Inflammatory macrophage (primary cell): ENCODE measurements around the gene PMFBP1.

Experiments used
- DNase-seq, 2 donors: peaks; one replicate each; pipeline ENCODE4 v3.0.0-alpha.2; 2020 to 2022

The PMFBP1 gene

DNA sequence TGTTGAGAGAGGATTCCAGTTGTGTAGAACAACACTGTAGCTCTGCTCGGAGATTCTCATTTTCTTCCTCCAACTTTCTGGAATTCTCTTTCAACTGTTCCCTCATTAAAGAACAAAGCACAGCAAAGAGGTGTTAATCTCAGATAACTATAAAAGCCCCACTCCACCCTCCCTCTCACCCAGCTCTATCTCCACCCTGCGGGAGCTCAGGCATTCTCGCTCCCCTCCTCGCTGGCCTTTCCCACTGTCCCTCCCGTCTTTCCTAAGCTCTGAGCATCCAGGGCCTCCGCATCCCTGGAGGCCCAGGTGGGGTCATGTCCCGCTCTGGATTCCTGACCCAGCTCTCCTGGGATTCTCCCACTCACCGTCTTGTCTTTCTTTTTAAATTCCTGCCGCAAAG is 43.3 kb downstream of the PMFBP1 start:
- no peak for DNase-seq

DNA sequence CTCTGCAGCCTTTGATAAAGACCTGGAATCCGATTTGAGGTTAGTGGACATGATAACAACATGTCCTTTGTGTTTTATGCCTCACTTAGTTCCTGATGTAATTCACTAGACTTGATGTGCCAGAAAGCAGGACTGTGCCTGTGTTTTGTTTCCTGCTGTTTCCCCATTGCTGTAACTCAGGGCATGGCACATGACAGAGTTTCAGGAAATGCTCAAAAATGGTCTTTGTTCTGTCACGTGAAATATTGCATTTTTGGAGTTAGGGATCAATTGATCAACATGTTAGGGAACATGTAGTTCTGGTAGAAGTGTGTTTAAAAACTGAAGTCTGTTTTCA is 45.6 kb downstream of the PMFBP1 start:
- peak; percentile 65 to 73 for DNase-seq

DNA sequence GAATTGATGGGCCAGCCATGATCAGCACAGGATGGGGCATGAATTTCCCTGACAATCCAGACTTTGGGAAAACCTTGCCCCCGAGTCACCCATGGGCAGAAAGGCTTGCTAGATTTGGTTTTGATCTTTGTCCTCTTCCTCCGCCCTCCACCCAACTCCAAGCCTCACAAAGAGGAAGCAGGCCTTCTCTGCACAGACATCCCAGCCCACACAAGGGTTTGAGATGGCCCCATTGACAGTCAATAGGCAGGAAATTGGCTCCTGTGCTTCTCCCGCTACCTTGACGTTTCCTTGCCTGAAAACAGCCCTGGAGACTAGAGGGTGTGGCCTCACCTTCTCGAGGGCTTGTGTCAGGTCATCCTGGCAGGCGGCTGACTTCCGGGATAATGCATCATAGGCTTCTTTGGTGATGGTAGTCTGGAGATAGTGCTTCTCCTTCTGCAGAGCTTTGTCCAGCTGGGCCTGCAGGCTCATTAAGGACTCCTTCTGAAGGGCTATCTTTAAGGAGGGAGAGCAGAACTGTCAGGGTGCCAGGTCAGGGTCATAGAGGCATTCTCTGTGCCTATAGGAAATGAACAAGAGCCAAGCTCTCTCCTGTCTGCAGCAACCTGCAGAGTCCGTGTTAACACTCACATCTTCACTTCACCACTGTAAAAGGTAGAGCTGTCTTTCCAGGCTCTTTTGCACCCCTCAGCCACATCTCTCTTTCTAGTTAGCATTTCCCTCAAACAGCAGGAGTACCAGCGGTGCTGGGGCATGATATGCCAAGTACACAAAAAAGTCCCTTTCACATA is 46.1 kb downstream of the PMFBP1 start:
- DNase-seq: peak; percentile 60 to 79

DNA sequence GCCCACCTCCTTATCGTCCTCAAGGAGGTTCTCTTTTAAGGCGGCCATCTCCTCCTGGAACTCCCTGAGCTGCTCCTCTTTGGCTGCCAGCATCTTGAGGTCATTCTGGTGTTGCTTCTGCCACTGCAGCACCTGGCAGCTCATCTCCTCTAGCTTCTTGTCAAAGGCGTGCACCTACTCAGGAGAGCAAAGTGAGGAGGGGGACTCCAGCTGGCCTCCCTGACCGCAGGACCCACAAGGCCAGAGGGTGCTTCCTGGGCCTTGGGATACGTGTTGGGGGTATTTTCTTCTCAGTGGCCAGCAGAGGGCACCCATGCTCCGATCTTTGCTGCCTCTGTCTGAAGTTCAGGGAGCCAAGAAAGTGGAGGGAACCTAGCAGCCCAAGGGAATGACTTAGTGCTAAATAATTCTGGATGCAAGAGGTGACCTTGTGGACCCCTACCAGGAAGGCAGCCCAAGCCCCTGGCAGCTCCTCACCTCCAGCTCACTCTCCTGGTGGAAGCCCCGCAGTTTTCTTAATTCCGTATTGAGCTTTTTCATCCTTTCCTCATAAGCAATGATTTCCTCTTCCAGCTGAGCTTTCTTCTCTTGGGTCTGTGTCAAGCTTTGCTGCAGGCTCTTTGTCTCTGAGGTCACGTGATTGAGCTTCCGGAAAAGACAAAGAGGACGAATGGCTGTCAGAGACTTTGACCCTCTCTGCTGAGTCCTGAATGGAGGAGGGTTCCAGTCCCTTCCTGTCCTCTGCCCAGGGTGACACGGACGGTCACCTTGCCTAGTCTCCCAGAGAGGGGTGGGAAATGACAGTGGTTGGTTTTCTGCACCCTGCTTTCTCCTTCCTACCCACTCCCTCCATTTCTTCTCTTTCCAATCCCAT is 47.0 kb downstream of the PMFBP1 start:
- peak; percentile 75 to 86 for DNase-seq

DNA sequence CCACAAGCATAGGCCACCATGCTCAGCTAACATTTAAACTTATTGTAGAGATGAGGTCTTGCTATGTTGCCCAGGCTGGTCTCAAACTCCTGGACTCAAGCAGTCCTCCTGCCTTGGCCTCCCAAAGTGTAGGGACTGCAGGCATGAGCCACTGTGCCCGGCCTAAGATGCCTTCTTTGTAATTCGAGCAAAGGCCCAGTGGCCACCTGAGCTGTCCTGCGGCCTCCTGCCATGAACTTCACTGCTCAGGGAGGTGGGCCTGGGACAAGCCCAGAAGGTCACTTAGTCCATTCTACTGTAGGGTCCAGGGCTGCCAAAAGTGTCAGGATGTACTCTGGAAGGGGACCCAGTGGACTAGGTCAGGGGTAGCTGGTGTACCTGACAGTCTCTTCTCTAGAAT is 47.8 kb downstream of the PMFBP1 start:
- no peak for DNase-seq

DNA sequence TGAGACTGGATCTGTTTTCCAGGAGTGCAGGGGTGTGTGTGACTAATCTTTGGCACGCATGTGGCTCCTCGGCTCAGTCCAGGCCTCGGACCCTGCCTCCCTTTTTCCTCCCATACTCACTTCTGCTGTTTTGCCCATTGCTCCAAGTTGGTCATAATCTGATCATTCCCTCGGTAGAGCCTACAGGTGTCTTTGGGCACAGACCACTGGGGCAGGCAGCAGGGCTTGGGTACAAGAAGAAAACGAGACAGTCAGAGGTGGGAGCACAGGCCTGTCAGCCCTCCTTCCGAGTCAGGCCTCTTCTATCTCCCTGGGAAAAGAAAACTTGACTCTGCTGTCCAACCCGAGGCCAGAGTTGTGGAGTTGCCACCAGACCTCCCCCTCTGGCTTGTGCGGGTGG is 48.5 kb downstream of the PMFBP1 start:
- DNase-seq: no peak

DNA sequence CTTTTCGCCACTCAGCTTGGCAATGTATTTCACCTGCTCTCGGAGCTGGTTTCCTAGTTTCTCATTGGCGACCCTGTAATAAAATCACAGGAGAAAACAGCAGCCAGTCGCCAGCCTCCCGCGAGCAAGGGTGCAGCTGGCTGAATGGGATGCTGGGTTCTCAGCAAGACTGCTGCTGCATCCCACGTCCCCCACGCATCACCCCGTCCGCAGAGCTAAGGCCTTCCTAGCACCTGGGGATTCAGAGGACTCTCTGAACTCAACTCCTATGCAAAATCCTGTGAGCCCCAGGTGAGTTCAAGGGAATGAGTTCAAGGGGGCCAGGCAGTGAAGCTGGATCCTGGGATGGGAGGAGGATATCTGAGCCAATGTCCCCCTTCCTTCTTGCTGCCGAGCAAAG is 49.0 kb downstream of the PMFBP1 start:
- no peak for DNase-seq

DNA sequence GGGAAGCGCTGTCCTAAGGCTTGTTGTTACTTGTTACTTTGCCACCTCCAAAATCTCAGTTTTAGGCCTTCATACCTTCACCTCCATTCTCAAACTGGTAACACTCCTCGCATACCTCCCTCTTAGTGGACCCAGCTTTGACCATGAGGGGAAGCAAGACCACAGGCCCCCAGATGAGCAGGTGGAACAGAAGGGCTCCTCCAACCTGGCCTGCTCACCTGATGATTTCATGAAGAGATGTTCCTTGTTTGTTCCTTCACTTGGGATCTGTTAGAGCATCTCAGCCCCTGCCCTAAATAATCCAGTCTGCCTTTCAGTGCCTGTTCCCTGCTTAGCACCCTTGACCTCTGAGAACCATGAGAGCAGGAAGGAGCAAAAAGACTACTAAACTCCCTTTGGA is 49.6 kb downstream of the PMFBP1 start:
- no peak for DNase-seq

DNA sequence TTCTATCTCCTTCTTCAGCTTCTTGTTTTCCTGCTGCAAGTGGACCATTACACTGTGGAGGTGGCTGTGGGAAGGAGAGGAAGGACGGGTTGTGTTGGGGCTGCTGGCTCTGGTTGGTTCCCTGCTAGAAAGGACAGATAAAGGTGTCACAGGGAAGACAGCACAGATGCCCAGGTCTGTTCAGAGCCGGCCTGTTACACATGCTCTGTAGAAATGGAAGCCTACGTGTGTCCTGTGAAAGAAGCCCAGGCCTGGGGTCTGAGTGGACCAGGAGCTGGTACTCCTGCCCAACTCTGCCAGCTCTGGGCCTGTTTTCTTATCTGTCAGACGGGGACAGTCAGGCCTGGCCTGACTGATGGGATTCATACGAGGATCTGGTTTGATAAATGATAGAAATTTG is 51.9 kb downstream of the PMFBP1 start:
- DNase-seq: no peak

DNA sequence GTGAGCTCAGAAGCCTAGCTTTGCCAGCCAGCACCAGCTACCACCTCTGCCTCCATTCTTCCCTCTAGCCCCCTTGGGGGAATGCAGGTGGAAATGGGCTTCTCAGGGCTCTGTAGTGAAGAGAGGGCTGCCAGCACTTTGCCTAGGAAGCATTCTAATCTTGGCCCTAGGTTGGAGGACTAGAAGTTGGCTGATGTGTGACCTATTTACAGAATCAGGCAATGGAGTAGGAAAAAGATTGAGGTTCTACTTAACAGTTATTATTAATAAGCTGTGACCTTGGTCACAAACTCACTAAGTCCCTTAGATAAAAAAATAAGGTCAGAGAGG is 58.4 kb downstream of the PMFBP1 start:
- DNase-seq: no peak

DNA sequence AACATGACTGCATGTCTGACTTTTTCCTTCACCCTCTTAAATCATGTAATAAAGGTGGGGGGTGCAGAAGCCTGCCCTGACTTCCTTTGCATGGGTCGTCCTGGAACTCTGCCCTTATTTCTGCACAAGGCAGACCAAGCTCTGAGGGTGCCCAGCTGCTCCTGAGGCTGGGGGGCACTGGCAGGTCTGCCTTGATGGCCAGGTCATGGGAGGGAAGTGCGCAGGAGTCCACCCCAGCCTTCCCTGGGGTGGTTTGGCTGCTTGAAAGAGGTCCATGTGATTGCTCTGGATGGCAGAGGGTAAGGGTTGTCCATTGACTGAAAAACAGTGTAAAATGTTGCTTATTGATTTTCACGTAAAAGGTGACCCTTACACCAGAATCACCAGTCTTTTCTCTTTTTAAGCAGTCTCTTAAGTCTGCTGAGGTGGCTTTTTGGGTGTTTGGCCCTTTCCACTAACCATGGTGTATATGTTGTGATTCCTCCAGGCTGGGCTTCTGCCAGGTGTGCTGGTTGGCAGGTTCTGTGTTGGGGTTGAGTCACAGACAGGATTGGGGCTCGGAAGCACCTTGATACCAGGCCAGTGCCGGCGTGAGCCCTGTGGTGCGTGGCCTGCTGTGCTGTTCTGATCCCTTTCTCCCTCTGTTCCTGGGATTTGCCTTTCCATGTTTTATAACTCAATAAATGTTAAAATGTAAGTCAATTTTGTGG is 58.9 kb downstream of the PMFBP1 start:
- DNase-seq: no peak

DNA sequence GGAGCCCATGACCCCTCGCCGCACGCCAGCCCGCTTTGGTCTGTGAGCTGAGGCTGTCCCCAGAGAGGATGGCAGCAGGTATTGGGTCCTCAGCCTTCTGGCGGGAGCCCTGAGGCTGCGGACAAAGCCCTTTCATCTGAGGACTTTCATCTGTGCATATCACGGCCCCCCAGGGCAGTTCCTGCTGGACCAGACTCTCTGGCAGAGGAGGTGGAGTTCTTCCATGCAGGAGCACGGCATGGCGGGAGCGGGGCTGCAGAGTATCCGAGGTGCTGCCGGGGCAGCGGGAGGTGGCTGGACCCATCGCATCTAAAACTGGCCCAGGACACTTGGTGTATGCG is 59.5 kb downstream of the PMFBP1 start:
- no peak for DNase-seq

DNA sequence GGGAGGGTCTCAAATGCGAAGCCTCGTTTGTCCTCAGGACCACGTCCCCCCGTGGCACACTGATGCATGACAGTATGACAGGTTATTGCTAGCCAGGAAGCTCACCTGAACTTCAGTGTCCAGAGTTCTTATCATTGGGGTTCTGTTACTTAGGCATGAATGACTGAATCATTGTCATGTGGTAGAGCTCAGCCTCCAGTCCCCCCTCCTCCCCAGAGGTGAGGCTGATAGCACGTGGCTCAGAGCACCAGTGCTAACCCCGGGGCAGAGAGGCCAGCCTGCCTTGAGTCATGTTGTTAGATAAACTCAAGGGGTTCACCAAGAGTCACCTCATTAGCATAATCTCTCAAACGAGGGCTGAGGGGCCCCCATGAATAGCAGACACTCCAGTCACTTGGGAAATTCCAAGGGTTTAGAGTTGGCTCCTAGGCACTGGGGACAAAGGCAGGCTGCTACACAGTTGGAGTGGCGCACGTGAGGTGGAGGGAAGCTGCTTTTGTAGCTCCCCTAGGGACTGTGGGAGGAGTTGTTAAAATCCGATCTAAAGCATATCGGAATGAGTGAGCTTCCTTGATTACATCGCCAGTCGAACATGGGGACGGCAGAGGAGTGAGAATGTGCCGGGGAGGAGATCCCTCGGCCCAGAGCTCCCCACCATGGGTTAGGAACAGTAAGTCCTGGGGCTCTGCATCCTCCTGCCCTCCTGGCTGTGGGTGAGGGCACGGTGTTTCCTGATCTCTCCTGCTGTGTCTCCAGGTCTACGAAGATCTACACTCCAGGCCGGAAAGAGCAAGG is 60.1 kb downstream of the PMFBP1 start:
- no peak for DNase-seq

DNA sequence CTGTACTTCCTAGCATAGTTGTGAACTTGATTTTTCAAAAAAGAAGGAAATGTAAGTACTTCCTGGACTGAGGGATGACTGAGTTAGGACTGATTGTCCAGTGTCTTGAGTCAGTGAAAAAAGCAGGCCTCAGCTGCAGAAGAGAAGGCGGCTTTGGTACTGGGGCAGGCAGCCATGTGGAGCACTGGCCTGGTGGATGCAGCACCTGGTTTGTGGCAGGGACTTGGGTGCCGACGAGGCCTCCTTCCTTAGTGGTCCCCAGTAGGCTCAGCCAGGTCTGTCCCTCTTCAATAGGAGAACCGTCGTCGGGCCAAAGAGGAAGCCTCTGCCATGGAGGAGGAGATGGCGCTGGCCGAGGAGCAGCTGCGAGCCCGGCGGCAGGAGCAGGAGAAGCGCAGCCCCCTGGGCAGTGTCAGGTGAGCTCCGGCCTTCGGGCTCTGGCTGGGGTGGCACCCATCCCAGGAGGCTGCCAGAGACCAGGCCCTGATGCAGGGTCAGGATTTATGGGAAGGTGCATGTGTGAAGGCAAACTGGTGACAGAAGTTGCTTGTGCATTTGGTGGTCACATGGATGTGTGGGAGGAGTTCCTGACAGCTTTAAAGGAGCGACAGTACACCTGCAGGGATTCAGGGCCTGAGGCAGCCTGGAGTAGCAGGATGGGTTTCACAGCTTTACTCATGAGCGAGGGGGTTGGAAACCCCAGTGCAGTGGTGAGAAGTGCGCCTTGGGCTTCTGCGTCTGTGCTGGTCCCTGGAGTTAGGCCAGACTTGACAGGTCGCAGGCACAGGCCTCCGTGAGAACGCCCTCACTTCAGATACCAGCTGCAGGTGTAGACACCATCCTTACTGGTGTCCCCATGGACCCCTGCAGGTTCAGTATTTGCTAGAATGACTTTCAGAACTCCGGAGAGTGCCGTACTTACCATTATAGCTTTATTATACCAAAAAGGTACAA is 61.0 kb downstream of the PMFBP1 start:
- DNase-seq: no peak

DNA sequence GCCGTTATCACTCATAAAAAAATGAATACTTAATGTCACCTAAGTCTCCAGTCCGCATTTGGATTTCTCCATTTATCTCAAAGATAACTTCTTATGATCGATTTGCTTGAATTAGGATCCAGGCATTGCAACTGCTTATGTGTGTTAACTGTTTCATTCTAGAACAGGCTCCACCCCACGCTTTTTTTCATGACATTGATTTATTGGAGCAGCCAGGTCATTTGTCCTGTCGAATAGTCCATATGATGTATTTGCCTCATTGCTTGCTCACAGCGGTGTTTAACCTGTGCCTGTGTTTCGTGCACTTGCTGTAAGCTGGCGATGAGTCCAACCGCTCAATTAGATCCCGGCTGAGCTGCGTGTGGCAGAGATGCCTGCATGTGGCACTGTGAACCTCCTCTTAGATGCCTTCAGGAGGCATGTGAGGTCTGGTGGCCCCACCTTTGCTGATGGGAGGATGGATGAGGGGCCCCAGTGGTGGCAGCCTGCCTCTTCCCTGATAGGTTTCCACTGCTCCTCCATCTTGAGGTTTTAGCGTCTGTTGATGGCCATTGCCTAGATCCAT is 61.9 kb downstream of the PMFBP1 start:
- DNase-seq: no peak

DNA sequence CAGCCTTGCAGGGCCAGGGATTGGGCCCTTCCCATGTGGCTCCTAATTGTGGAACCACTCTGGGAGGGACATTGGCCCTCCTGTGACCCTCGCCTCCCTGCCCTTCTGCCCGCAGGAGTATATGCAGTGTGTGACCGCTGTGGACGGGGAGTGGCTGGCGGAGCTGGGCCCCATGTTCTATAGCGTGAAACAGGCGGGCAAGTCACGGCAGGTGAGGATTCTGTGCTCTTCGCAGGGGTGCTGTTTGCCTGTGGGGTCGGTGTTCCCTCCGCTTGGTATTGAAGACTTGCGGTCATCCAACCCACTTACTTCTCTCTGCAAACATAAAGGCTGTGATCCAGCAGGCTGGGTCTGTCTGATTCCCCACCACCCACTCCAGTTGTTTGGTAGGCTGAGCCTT is 62.7 kb downstream of the PMFBP1 start:
- no peak for DNase-seq

DNA sequence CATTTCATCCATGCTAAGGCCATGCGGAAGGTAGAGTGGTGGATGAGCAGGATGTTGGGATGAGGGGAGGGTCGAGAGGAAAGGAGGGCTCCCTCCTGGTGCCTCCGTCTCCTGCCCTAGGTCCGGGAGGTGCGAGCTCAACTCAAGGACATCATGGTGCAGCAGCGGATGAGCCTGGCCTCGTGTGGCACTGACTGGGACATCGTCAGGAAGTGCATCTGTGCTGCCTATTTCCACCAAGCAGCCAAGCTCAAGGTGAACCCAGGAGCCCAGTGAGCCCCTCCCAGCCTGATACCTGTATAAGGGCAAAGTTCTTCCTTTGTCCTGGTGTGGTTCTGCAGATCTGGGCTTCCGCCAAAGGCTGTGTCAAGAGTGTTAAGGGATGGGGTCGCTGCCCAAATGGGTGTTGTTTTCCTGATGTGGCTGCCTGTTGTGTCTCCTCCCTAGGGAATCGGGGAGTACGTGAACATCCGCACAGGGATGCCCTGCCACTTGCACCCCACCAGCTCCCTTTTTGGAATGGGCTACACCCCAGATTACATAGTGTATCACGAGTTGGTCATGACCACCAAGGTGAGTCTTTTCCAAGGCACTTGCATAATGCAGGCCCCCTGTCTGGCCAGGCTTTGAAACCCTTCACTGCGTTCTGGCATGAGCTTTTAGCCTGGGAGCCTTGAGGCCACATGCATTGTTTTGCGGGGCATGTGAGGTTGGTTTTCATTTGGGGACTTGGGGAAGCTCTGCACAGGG is 63.4 kb downstream of the PMFBP1 start:
- no peak for DNase-seq

DNA sequence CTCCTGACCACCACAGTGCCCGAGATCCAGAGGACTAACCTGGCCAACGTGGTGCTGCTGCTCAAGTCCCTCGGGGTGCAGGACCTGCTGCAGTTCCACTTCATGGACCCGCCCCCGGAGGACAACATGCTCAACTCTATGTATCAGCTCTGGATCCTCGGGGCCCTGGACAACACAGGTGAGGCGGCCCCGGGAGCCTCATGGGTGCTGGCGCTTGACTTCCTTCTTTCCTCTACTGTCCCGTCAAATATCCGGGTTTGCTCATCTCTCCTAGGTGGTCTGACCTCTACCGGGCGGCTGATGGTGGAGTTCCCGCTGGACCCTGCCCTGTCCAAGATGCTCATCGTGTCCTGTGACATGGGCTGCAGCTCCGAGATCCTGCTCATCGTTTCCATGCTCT is 64.6 kb downstream of the PMFBP1 start:
- no peak for DNase-seq

DNA sequence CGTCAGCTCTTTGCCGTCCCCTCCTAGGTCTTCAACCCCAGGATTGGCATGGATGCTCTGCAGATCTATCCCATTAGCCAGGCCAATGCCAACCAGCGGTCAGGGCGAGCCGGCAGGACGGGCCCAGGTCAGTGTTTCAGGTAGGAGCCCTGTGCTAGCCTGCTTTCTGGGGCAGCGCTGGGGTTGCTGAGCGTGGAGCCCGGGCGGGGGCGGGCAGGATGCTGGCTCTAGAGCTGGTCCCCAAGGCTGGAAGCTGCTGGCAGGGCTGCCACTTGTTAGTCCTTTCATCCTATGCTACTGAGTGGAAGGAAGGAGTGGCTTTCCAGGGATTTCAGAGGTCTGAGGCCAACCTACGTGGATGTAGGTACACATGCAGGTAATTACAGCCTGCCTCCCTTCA is 66.0 kb downstream of the PMFBP1 start:
- DNase-seq: no peak

DNA sequence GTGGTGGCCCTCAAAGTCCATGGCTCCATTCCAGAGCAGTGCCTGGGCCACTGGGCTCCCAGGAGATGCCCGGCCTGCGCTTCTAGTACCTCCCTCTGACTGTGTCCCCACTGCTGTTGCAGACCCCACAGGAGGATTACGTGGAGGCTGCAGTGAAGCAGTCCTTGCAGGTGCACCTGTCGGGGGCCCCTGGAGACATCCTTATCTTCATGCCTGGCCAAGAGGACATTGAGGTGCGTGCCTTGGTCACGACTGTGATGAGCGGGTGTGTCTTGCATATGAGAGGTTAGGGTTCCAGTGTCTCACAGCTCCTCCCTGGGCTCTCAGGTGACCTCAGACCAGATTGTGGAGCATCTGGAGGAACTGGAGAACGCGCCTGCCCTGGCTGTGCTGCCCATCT is 67.0 kb downstream of the PMFBP1 start:
- DNase-seq: no peak

DNA sequence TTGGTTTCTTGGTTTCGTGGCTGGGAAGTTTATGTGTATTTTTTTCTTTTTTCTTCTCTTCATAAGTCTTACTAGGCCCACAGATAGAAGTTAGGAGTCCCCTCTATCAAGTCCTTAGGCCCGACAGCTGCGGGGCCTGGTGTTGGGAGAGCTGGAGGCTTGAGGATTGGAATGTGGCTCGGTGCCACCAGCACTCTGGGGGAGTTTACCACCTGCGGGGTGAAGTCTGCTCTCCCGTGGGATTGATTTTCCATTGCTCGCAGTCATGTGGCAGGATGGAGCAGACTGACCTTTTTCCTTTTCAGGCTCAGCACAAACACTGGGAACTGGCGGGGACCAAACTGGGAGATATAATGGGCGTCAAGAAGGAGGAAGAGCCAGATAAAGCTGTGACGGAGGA is 70.8 kb downstream of the PMFBP1 start:
- DNase-seq: no peak
